Keratinocyte (primary cell): Measurements from ENCODE around the gene BCL2.

Experiments used
- EZH2 ChIP-seq: IDR thresholded peaks from one replicate; pipeline ENCODE4 v1.6.1; 2012; ENCODE audit warnings: inconsistent platforms, mild to moderate bottlenecking, low read length, moderate library complexity
- TF ChIP-seq, protein P1 (sequence below), 3 experiments: IDR thresholded peaks in 1 of 3; conservative IDR thresholded peaks in 1 of 3; optimal IDR thresholded peaks in 1 of 3; 2 replicates in 2 of 3; 3 replicates in 1 of 3; pipeline versions ENCODE3 to v1.5.1; 2011; ENCODE audit warnings: low read length in 3 of 3, mild to moderate bottlenecking in 3 of 3, moderate library complexity in 2 of 3, control low read depth in 1 of 3, inconsistent platforms in 1 of 3; ENCODE audit not compliant: insufficient read depth in 2 of 3; ENCODE audit errors: extremely low read depth in 1 of 3

GRCh38 chr18:63183378-63183777 is 136.2 kb downstream of the BCL2 start:
- TF ChIP-seq, protein P1, sequence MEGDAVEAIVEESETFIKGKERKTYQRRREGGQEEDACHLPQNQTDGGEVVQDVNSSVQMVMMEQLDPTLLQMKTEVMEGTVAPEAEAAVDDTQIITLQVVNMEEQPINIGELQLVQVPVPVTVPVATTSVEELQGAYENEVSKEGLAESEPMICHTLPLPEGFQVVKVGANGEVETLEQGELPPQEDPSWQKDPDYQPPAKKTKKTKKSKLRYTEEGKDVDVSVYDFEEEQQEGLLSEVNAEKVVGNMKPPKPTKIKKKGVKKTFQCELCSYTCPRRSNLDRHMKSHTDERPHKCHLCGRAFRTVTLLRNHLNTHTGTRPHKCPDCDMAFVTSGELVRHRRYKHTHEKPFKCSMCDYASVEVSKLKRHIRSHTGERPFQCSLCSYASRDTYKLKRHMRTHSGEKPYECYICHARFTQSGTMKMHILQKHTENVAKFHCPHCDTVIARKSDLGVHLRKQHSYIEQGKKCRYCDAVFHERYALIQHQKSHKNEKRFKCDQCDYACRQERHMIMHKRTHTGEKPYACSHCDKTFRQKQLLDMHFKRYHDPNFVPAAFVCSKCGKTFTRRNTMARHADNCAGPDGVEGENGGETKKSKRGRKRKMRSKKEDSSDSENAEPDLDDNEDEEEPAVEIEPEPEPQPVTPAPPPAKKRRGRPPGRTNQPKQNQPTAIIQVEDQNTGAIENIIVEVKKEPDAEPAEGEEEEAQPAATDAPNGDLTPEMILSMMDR (optimal IDR thresholded peaks at IDR 0.05 in 1 of 3, IDR thresholded peaks at IDR 0.05 in 1 of 3, conservative IDR thresholded peaks at IDR 0.05 in 1 of 3; ENCODE audit: extremely low read depth in 1 of 3, insufficient read depth in 2 of 3, low read length in 3 of 3): no peak
- TF ChIP-seq EZH2: no peak
